Kidney epithelial cell (primary cell): ENCODE results near the gene RGS17. TPM values are rescaled to one million over a fixed set of nuclear protein-coding genes. Genes with fewer than 3 reads are reported as not detected.
"Not testable (repeated sequence)": the region's sequence is repeated elsewhere in the genome, so short reads cannot be mapped to it uniquely, and the experiment has no call there.

Source experiments
- DNase-seq: peaks from one replicate; pipeline ENCODE4 v3.0.0-alpha.2; 2010; ENCODE audit warnings: low read depth
- H3K27me3 ChIP-seq: 2 replicates; pipeline ENCODE4 v1.6.0; 2011; ENCODE audit warnings: low read length; ENCODE audit not compliant: control insufficient read depth, insufficient read depth
- H3K36me3 ChIP-seq: 2 replicates; pipeline ENCODE4 v1.5.1; 2011; ENCODE audit warnings: low read length; ENCODE audit not compliant: control insufficient read depth, insufficient read depth
- H3K4me3 ChIP-seq: 2 replicates; pipeline ENCODE4 v1.5.1; 2011; ENCODE audit warnings: low read depth, mild to moderate bottlenecking, control low read depth, low read length
- CTCF ChIP-seq: IDR thresholded peaks from 2 replicates; pipeline ENCODE4 v1.5.1; 2011; ENCODE audit warnings: mild to moderate bottlenecking, moderate library complexity, low read length, control low read depth, inconsistent platforms; ENCODE audit not compliant: insufficient read depth, poor library complexity, severe bottlenecking
- total RNA-seq: library from RNA; depleted of rRNA; stranded (reverse); fragments of >200 nt; gene quantifications from 2 replicates; pipeline ENCODE4 v1.2.3, GENCODE V29; 2015

The RGS17 gene
- total RNA-seq, 1 donor from 2014 or later, result 11.2 TPM

DNA sequence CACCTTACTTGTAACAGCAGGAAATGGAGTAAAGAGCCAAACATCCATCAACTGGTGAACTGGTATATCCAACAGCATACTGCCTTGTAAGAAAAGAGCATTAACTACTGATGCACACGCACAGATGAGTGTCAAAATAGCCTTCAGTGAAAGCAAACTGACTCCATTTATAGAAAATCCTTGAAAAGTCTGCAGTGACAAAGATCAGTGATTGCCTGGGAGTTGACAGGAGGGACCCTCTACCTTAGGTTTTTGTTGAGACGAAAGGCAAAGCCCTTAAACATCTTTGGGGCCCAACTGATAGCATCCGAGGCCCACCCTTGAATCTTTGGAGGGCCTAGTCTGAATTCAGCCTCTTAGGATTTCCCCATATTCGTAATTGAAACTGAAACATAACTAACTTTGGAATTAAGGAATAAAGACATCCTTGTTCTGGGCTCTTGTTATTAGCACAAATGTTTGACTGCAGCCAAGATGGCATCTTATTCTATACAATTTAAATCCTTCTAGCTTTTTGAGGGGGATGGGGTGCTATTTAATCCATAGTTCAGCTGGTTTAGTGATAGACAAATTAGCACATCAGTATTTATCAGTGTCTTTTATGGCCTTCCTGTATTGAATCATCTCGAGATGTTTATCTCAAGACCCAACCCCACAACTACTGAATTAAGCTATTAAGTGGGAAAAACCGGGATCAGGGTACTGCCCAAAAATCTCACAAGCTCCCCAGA is 161.2 kb downstream of the RGS17 start:
- no peaks in the 10 kb centered on the region for H3K27me3 ChIP-seq
- no peak for TF ChIP-seq CTCF
- DNase-seq, result no peak
- H3K4me3 ChIP-seq, result no peak overlapping the region
- no peaks in the 10 kb centered on the region for H3K36me3 ChIP-seq

GRCh38 chr6:152966168-152966894 is 164.8 kb downstream of the RGS17 start:
- not testable (repeated sequence) for H3K27me3 ChIP-seq, DNase-seq, H3K4me3 ChIP-seq, H3K36me3 ChIP-seq

DNA sequence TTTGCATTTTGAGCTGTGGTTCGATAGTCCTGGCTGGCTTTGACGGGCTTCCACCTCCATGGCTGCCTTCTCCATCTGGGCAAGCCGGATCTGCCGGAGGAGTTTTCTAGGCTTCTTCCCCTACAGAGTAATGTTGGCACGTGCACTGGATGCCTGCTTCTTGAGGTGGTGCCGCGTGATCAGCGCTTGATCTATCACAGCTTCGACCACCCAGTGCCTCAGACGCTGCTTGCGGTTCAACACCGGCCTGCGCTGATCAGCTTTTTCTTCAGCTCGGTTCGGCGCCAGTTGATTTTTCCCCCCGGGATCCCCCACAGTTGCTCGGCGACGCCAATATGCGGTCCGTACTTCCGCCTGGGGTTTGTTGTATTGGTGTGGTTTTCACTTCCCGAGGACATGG is 171.7 kb downstream of the RGS17 start:
- no peak for DNase-seq
- Histone ChIP-seq H3K4me3 (no peak overlapping the region), H3K36me3 (no peaks in the 10 kb centered on the region), H3K27me3 (no peaks in the 10 kb centered on the region)
- no peak for TF ChIP-seq CTCF

GRCh38 chr6:152957796-152958195 is 173.3 kb downstream of the RGS17 start:
- Histone ChIP-seq H3K4me3 (no peak overlapping the region), H3K36me3 (no peaks in the 10 kb centered on the region), H3K27me3 (no peaks in the 10 kb centered on the region)
- no peak for DNase-seq
- no peak for TF ChIP-seq CTCF

Other genes with a start within 250 kb of the RGS17 start
- 14.1 and 16.1 TPM in 2 replicates for gene FBXO5, start 148.2 kb downstream of the RGS17 start, total RNA-seq
- 24.6 and 33.8 TPM in 2 replicates for gene MTRF1L, start 128.6 kb downstream of the RGS17 start, total RNA-seq